CD4-positive, alpha-beta T cell (primary cell): Measurements from ENCODE around the gene PROCA1. TPM values are rescaled to one million over a fixed set of nuclear protein-coding genes. Genes with fewer than 3 reads are reported as not detected.

Experiments used
- ATAC-seq: fragments of 200-7000 bp; cut with Tn5 transposase; one replicate; pipeline ENCODE4 v1.10.0; 2022; ENCODE audit warnings: mild to moderate bottlenecking; ENCODE audit not compliant: poor library complexity
- CTCF ChIA-PET: fragments of 350-600 bp; sonication (Branson Sonifier 250); formaldehyde crosslinking; loops from one replicate; lab custom pipeline; 2021; ENCODE audit warnings: antibody characterized with exemption, inconsistent platforms; lab: Charles Lee
- POLR2A ChIA-PET: fragments of 350-600 bp; sonication (Branson Sonifier 250); formaldehyde crosslinking; loops from one replicate; lab custom pipeline; 2021; ENCODE audit warnings: antibody characterized with exemption, inconsistent platforms; lab: Charles Lee
- DNase-seq, 14 experiments: peaks; one replicate each; pipeline ENCODE4 v3.0.0-alpha.2; 2013 to 2020; ENCODE audit warnings: mixed read lengths in 2 of 14
- H3K27ac ChIP-seq, 2 donors: one replicate each; pipeline versions ENCODE4 v1.5.1 to v1.7.0; 2013; ENCODE audit warnings: low read length in 2 of 2, low read depth in 1 of 2, mild to moderate bottlenecking in 1 of 2
- H3K27me3 ChIP-seq, 2 experiments: 1 replicate in 1 of 2; 2 replicates in 1 of 2; pipeline versions ENCODE4 v1.6.1 to v1.7.0; 2013; ENCODE audit warnings: low read length in 2 of 2, control low read depth in 1 of 2, mild to moderate bottlenecking in 1 of 2, moderate library complexity in 1 of 2; ENCODE audit not compliant: insufficient read depth in 2 of 2, control insufficient read depth in 1 of 2
- H3K36me3 ChIP-seq: one replicate; pipeline ENCODE4 v1.6.1; 2013; ENCODE audit warnings: low read length, control low read depth; ENCODE audit not compliant: insufficient read depth
- H3K4me1 ChIP-seq: one replicate; pipeline ENCODE4 v1.6.1; 2013; ENCODE audit warnings: low read length, control low read depth; ENCODE audit not compliant: insufficient read depth
- H3K4me3 ChIP-seq: one replicate; pipeline ENCODE4 v1.5.1; 2013; ENCODE audit warnings: mild to moderate bottlenecking, low read length, moderate library complexity
- H3K9me3 ChIP-seq, 2 experiments: 1 replicate in 1 of 2; 2 replicates in 1 of 2; pipeline versions ENCODE4 v1.6.1 to v1.7.0; 2013; ENCODE audit warnings: low read length in 2 of 2, mild to moderate bottlenecking in 2 of 2, control low read depth in 1 of 2, moderate library complexity in 1 of 2; ENCODE audit not compliant: control insufficient read depth in 1 of 2, insufficient read depth in 1 of 2
- H3K27ac Mint-ChIP-seq: one replicate; pipeline ENCODE4 v1.8.0; 2020; ENCODE audit warnings: mixed read lengths
- H3K27me3 Mint-ChIP-seq: one replicate; pipeline ENCODE4 v1.8.0; 2021; ENCODE audit warnings: mixed read lengths
- H3K36me3 Mint-ChIP-seq: one replicate; pipeline ENCODE4 v1.8.0; 2021; ENCODE audit warnings: low read depth, mixed read lengths
- H3K4me1 Mint-ChIP-seq: one replicate; pipeline ENCODE4 v1.8.0; 2021; ENCODE audit warnings: low read depth, mixed read lengths
- H3K4me3 Mint-ChIP-seq: one replicate; pipeline ENCODE4 v1.8.0; 2020; ENCODE audit warnings: mild to moderate bottlenecking, mixed read lengths
- H3K9me3 Mint-ChIP-seq: one replicate; pipeline ENCODE4 v1.8.0; 2020; ENCODE audit warnings: mixed read lengths
- intact Hi-C, 2 experiments: fragments of 100-400 bp; cut with DNase I in 1 of 2; cut with micrococcal nuclease in 1 of 2; formaldehyde crosslinking; loops; one replicate each; pipeline versions ENCODE4 v1.15.1 to v1.9.0; 2023 to 2025; cut with DNase I, micrococcal nuclease
- total RNA-seq, 174 experiments: library from RNA in 2 of 174; stranded (reverse) in 2 of 174; gene quantifications; one replicate each; pipeline ENCODE4 v1.2.3 and lab custom pipeline; 2021 to 2026
- TF ChIP-seq, protein P1 (sequence below): fragments of 200-600 bp; IDR thresholded peaks from one replicate; pipeline ENCODE4 v1.8.0; 2022; ENCODE audit warnings: antibody characterized with exemption, mild to moderate bottlenecking

PROCA1 gene
- total RNA-seq, 2 experiments from 2014 or later: 3.5 to 4.1 TPM

DNA sequence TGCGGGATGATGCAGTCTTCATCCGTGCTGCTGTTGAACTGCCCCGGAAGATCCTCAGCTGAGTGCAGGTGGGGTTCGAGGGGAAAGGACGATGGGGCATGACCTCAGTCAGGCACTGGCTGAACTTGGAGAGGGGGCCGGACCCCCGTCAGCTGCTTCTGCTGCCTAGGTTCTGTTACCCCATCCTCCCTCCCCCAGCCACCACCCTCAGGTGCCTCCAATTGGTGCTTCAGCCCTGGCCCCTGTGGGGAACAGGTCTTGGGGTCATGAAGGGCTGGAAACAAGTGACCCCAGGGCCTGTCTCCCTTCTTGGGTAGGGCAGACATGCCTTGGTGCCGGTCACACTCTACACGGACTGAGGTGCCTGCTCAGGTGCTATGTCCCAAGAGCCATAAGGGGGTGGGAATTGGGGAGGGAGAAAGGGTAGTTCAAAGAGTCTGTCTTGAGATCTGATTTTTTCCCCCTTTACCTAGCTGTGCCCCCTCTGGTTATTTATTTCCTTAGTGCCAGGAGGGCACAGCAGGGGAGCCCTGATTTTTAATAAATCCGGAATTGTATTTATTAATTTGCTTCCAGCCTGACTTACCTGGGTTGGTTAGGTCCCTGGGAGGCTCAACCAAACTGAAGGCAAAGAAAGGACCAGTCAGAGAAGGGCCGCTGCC is 38.0 kb upstream of the PROCA1 start:
- no peaks in the 10 kb centered on the region for H3K9me3 ChIP-seq
- Mint-ChIP-seq H3K4me3 (peak overlapping the region; percentile 42), H3K27me3 (no peaks in the 10 kb centered on the region), H3K27ac (peak overlapping the region; percentile 70), H3K9me3 (no peaks in the 10 kb centered on the region), H3K4me1 (peaks cover 29% of the 10 kb centered on the region), H3K36me3 (peaks cover 22% of the 10 kb centered on the region)
- ATAC-seq: no peak
- no peaks in the 10 kb centered on the region for H3K27me3 ChIP-seq
- no peak overlapping the region for H3K4me3 ChIP-seq
- DNase-seq: peak in 1 of 14 experiments; percentile 34
- no peak overlapping the region for H3K27ac ChIP-seq
- intact Hi-C loops: loop anchor here (1.0 to 10.0 kb wide), 2 partner anchors 22 to 835 kb away; partner anchors contain the start of gene GIT1 (in 1 of the 2)
- peaks cover 35% of the 10 kb centered on the region for H3K4me1 ChIP-seq
- POLR2A ChIA-PET: interaction anchor here (0.6 to 13.8 kb wide), 4 partner anchors 22 to 198 kb away, joined by 3 to 268 read pairs (median 4); partner anchors contain the start of genes FLOT2, NEK8, RPL23A and TLCD1
- TF ChIP-seq, protein P1, sequence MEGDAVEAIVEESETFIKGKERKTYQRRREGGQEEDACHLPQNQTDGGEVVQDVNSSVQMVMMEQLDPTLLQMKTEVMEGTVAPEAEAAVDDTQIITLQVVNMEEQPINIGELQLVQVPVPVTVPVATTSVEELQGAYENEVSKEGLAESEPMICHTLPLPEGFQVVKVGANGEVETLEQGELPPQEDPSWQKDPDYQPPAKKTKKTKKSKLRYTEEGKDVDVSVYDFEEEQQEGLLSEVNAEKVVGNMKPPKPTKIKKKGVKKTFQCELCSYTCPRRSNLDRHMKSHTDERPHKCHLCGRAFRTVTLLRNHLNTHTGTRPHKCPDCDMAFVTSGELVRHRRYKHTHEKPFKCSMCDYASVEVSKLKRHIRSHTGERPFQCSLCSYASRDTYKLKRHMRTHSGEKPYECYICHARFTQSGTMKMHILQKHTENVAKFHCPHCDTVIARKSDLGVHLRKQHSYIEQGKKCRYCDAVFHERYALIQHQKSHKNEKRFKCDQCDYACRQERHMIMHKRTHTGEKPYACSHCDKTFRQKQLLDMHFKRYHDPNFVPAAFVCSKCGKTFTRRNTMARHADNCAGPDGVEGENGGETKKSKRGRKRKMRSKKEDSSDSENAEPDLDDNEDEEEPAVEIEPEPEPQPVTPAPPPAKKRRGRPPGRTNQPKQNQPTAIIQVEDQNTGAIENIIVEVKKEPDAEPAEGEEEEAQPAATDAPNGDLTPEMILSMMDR: no peak
- CTCF ChIA-PET: interaction anchor here (0.6 to 12.6 kb wide), 22 partner anchors 9 to 203 kb away, joined by 3 to 373 read pairs (median 4); partner anchors contain the start of genes DHRS13, FLOT2, NEK8 and PHF12
- H3K36me3 ChIP-seq: peaks cover 30% of the 10 kb centered on the region

DNA sequence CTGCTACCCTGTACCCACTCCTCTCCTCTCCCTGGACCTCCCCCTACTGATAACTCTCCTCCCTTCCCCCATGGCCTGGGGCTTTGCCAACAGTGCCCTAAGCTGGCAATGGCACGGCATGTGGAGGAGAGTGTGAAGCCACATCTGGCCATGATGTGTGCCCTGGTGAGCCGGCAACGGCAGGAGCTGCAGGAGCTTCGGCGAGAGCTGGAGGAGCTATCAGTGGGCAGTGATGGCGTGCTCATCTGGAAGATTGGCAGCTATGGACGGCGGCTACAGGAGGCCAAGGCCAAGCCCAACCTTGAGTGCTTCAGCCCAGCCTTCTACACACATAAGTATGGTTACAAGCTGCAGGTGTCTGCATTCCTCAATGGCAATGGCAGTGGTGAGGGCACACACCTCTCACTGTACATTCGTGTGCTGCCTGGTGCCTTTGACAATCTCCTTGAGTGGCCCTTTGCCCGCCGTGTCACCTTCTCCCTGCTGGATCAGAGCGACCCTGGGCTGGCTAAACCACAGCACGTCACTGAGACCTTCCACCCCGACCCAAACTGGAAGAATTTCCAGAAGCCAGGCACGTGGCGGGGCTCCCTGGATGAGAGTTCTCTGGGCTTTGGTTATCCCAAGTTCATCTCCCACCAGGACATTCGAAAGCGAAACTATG is 37.3 kb upstream of the PROCA1 start:
- ChIA-PET CTCF (interaction anchor here (0.8 to 12.6 kb wide), 5 partner anchors 22 to 167 kb away, joined by 3 to 373 read pairs (median 3); partner anchors contain the start of genes NEK8 and TLCD1), POLR2A (interaction anchor here (1.0 to 13.8 kb wide), 3 partner anchors 21 to 149 kb away, joined by 4 to 268 read pairs (median 5); partner anchors contain the start of genes FLOT2, NEK8, RPL23A and TLCD1)
- Histone ChIP-seq H3K4me3 (no peak overlapping the region), H3K36me3 (peaks cover 30% of the 10 kb centered on the region), H3K4me1 (peaks cover 40% of the 10 kb centered on the region), H3K27ac (no peak overlapping the region), H3K27me3 (no peaks in the 10 kb centered on the region), H3K9me3 (no peaks in the 10 kb centered on the region)
- H3K4me3 Mint-ChIP-seq: peak overlapping the region; percentile 3
- DNase-seq: no peak
- peaks cover 22% of the 10 kb centered on the region for H3K36me3 Mint-ChIP-seq
- intact Hi-C loops: loop anchor here in 1 of 2 experiments (10.0 kb wide), 1 partner anchor 836 kb away; the partner anchor contains the start of gene GIT1
- TF ChIP-seq, protein P1: no peak
- H3K27me3 Mint-ChIP-seq: no peaks in the 10 kb centered on the region
- no peak overlapping the region for H3K27ac Mint-ChIP-seq
- ATAC-seq: no peak
- peaks cover 30% of the 10 kb centered on the region for H3K4me1 Mint-ChIP-seq
- H3K9me3 Mint-ChIP-seq: no peaks in the 10 kb centered on the region
